ENCODE data around the gene ADO.
A peak's percentile ranks its signal among the peaks of the same experiment; 100 is the strongest.
"Not testable (repeated sequence)": the region's sequence is repeated elsewhere in the genome, so short reads cannot be mapped to it uniquely, and the experiment has no call there.

Gene ADO

GRCh38 chr10:62804356-62805230, at the start of gene ADO:
Gene ADO, plus strand, starts transcription at chr10:62804720. Its CDS starts 340 bp downstream, at chr10:62805060.
- FAIRE-seq: peak; percentile 73

DNA sequence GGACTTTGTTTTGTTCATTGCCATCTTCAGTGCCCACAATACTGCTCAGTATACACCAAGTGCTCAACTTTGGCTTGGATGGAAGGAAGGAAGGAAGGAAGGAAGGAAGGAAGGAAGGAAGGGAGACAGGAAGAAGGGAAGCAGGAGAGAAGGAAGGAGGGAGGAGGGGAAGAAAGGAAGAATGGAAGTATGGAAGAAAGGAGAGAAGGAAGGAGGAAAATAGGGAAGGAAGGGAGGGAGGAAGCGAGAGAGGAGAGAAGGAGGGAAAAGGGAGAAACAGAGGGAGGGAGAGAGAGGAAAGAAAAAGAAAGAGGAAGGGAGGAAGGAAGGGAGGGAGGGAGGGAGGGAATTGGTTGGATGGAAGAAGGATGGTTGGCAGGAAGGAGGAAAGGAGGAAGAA, 49.6 kb upstream of the ADO start:
- FAIRE-seq: no peak

- FAIRE-seq: no peak
These were observed 48.6 kb upstream of the ADO start for GRCh38 chr10:62755662-62756653.

- FAIRE-seq: no peak
These were observed 44.8 kb upstream of the ADO start for GRCh38 chr10:62759599-62760175.

- FAIRE-seq: no peak
These were observed 44.1 kb upstream of the ADO start for GRCh38 chr10:62760401-62760800.

GRCh38 chr10:62761115-62761514, 43.4 kb upstream of the ADO start:
- no peak for FAIRE-seq

GRCh38 chr10:62763155-62763554, 41.4 kb upstream of the ADO start:
- FAIRE-seq: no peak

DNA sequence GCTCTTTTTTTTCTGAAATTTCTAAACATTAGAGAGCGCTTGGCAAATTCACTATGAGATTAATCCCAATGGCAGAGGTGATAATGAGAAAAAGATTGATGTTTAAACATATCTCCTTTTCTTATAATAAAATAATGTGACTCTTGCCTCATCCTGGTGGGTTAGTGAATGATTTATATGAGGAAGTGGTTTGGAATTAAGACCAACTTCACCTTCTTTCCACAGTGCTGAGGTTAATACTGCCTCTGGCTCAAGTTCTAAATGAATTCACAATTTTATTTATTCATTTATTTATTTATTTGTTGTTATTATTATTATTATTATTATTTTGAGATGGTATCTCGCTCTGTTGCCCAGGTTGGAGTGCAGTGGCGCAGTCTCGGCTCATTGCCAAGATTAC, 40.5 kb upstream of the ADO start:
- FAIRE-seq: no peak

DNA sequence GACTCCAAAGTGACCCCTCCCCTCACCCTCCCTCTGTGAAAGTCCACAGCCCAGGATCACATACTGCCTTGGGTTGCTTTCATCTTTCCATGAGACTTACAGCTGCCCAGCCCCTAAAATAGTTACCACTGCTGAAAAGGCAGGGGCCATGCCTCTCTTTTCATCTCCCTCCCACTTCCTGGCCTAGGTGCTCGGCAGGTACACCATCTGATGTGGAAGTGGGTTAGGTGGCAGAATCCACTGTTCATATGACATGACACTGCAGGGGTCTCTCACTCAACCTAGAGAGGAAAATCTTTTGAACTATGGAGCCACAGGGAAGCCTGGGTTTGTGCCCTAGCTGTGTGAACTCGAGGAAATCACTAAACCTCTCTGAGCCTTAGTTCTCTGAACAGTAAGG, 38.8 kb upstream of the ADO start:
- FAIRE-seq: no peak

GRCh38 chr10:62766386-62766785, 38.1 kb upstream of the ADO start:
- FAIRE-seq: no peak

DNA sequence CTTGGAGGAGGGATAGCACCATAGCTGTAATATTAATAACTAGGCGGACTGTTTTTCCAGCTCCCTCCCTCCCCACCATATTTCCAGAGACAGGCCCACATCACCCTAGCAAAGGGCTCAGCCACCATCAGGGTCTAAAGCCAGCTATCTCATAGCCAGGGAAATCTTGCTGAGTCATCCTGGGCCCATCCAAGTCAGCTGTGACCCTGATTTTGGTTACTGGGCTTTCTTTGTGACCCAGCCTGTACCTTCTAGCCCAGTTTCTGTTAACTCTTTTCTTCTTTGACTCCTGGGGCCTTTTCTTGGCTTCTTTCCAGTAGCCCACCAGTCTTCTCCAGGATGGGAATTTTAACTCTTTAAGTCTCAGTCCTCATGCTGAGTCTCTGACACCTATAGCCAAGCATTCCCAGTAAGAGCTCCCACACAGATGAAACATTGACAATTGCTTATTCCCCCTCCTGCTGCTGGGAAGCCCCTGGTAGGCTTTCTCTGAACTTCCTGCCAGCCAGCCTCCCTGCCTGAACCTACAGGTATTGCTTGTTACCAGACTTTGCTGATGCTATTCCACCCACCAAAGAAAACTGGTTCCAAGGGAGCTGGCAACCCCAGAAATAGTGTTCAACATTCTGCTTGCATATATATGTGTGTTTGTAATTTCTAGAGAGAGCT, 34.8 kb upstream of the ADO start:
- no peak for FAIRE-seq

- no peak for FAIRE-seq
These were observed 32.1 kb upstream of the ADO start for GRCh38 chr10:62772186-62772974.

GRCh38 chr10:62778125-62778524, 26.4 kb upstream of the ADO start:
- FAIRE-seq: no peak

- FAIRE-seq: no peak
These were observed 24.9 kb upstream of the ADO start for GRCh38 chr10:62779487-62780248.

GRCh38 chr10:62784537-62784936, 20.0 kb upstream of the ADO start:
- not testable (repeated sequence) for FAIRE-seq

- FAIRE-seq: not testable (repeated sequence)
These were observed 16.2 kb upstream of the ADO start for GRCh38 chr10:62788285-62788684.

GRCh38 chr10:62788861-62789467, 15.6 kb upstream of the ADO start:
- FAIRE-seq: no peak

DNA sequence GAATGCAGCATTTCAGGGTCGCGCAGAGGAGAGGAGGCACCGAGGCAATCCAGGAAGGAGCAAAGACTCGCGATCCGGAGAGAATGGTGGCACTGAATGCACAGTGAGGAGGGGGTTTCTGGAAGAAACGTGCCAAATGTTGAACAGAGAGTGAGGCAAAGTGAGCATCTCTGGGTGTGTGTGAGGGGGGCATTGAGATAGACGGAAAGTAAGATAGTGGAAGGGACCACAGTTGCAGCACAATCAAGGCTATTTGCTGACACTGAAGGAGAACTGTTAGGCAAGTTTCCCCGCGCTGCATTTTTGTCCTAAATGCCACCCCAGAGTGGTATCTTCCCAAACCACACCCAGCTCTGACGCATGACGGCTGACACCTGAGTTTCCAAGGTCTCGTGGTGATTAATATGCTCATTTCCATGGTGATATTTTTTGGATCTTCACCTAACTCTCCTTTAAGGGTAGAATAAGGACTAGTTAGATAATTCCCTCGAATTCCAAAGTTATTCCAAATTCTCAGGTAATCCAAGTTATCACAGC, 14.4 kb upstream of the ADO start:
- no peak for FAIRE-seq

DNA sequence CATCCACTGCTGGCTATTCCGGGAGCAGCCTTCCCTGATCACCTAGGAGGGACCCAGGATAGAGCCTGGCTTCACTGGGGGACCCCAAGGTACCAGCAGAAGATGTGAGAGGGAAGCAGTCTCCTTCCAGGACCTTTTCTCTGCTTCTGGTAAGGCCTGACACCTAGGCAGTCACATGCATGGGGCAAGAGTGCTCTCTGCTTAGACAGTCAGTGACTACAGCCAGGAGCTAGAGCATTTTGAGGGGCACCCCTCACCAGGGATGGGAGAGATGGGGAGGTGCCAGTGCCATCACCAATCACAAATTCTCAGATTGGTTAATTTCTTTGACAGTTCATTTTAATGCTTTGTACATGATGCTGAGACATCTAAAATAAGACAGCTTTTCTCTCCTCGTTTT, 13.9 kb upstream of the ADO start:
- no peak for FAIRE-seq

GRCh38 chr10:62792261-62792660, 12.3 kb upstream of the ADO start:
- FAIRE-seq: no peak

Data from islet of Langerhans (tissue), 1 donor.